Brain microvascular endothelial cell (primary cell): Measurements from ENCODE around the gene ASTE1.

Experiments used
- DNase-seq: peaks from one replicate; pipeline ENCODE4 v3.0.0-alpha.2; 2020
- H3K27ac ChIP-seq: fragments of 250-450 bp; sonication (Bioruptor Pico); 2 replicates; pipeline ENCODE4 v1.5.1; 2020; ENCODE audit warnings: mild to moderate bottlenecking, moderate library complexity
- H3K27me3 ChIP-seq: fragments of 250-450 bp; sonication (Bioruptor Pico); replicated peaks from 2 replicates; pipeline ENCODE4 v1.5.1; 2020; ENCODE audit warnings: mild to moderate bottlenecking
- H3K36me3 ChIP-seq: fragments of 250-450 bp; sonication (Bioruptor Pico); replicated peaks from 2 replicates; pipeline ENCODE4 v1.5.1; 2020; ENCODE audit warnings: mild to moderate bottlenecking
- H3K4me3 ChIP-seq: 2 replicates; pipeline ENCODE4 v1.5.1; 2011; ENCODE audit warnings: low read depth, mild to moderate bottlenecking, control low read depth, low read length, moderate library complexity
- in situ Hi-C: cut with HindIII; loops from 2 replicates; pipeline ENCODE4 v1.10.0; 2017; ENCODE audit warnings: low sequenced_read_pairs, low pct_ligation_motif_present
- TF ChIP-seq, protein P1 (sequence below): IDR thresholded peaks from 2 replicates; pipeline ENCODE4 v1.5.1; 2011; ENCODE audit warnings: low read depth, mild to moderate bottlenecking, moderate library complexity, low read length, control low read depth, inconsistent platforms; ENCODE audit errors: missing control alignments

Gene ASTE1

GRCh38 chr3:131036986-131037385 lies 10.4 kb upstream of the ASTE1 start:
- Histone ChIP-seq H3K4me3 (no peak overlapping the region), H3K27me3 (no peaks in the 10 kb centered on the region), H3K27ac (peak overlapping the region; percentile 2), H3K36me3 (no peaks in the 10 kb centered on the region)
- in situ Hi-C loops, result no loop called here
- TF ChIP-seq, protein P1, sequence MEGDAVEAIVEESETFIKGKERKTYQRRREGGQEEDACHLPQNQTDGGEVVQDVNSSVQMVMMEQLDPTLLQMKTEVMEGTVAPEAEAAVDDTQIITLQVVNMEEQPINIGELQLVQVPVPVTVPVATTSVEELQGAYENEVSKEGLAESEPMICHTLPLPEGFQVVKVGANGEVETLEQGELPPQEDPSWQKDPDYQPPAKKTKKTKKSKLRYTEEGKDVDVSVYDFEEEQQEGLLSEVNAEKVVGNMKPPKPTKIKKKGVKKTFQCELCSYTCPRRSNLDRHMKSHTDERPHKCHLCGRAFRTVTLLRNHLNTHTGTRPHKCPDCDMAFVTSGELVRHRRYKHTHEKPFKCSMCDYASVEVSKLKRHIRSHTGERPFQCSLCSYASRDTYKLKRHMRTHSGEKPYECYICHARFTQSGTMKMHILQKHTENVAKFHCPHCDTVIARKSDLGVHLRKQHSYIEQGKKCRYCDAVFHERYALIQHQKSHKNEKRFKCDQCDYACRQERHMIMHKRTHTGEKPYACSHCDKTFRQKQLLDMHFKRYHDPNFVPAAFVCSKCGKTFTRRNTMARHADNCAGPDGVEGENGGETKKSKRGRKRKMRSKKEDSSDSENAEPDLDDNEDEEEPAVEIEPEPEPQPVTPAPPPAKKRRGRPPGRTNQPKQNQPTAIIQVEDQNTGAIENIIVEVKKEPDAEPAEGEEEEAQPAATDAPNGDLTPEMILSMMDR, result no peak
- DNase-seq, result peak; percentile 38

GRCh38 chr3:131036200-131036816 lies 9.7 kb upstream of the ASTE1 start:
- peak overlapping the region; percentile 2 for H3K27ac ChIP-seq
- TF ChIP-seq, protein P1, result no peak
- no peak overlapping the region for H3K4me3 ChIP-seq
- in situ Hi-C loops, result no loop called here
- no peaks in the 10 kb centered on the region for H3K36me3 ChIP-seq
- DNase-seq, result peak; percentile 75
- no peaks in the 10 kb centered on the region for H3K27me3 ChIP-seq

DNA sequence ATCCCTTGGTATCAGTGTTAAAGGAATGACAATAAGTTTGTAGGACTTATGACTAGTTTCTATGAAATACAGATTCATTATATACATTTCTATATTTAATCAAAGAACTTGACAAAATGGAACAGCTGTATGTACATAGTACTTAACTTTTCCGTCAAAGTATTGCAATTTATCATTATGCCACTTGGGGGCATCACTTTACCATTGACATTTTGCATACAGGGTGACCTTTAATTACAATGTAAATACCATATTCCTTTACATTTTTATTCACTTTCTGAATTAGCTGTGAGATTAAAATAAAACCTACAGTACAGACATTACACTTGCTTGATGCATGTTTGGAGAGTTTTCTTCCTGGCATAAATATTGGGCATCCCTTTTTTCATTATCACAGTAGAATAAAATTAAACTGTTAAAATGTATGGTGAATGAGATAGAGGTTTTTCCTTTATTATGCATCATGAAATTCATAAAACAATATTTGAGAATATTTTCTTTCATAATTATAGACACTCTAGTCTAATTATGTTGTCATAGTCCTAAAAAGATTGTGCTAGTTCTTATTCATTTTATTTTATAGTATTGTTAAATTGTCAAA lies 7.0 kb upstream of the ASTE1 start:
- no peak overlapping the region for H3K4me3 ChIP-seq
- in situ Hi-C loops, result no loop called here
- H3K27ac ChIP-seq, result no peak overlapping the region
- peak; percentile 57 for DNase-seq
- H3K27me3 ChIP-seq, result no peaks in the 10 kb centered on the region
- no peaks in the 10 kb centered on the region for H3K36me3 ChIP-seq
- TF ChIP-seq, protein P1, result peak; percentile 31

- no peak overlapping the region for H3K4me3 ChIP-seq
- TF ChIP-seq, protein P1, result no peak
- H3K36me3 ChIP-seq, result no peaks in the 10 kb centered on the region
- DNase-seq, result no peak
- in situ Hi-C loops, result no loop called here
- no peak overlapping the region for H3K27ac ChIP-seq
- no peaks in the 10 kb centered on the region for H3K27me3 ChIP-seq
These were observed 5.0 kb upstream of the ASTE1 start for GRCh38 chr3:131031660-131032059.

DNA sequence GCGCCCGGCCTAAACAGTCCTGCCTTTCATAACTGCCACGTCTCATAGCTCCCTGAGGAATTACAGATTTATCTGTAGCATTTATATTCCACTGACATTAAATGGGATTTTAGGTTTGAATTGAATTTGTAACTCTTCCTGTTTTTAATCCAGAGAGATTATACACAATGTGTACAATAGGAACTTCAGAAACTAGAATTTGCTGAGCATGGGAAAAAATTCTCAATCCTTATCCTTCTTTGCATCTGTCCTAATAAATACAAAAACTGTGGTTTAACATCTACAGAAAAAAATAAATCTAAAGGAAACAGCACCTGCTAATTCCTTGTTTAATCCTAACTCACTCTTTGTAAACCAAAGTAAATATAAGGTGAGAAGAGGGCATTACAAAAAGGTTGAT lies 2.2 kb upstream of the ASTE1 start:
- in situ Hi-C loops, result no loop called here
- DNase-seq, result no peak
- Histone ChIP-seq H3K27me3 (no peaks in the 10 kb centered on the region), H3K36me3 (no peaks in the 10 kb centered on the region), H3K27ac (no peak overlapping the region), H3K4me3 (no peak overlapping the region)
- TF ChIP-seq, protein P1, result no peak

- H3K27ac ChIP-seq, result no peak overlapping the region
- TF ChIP-seq, protein P1, result no peak
- peak overlapping the region; percentile 97 for H3K4me3 ChIP-seq
- in situ Hi-C loops, result no loop called here
- no peak for DNase-seq
- H3K36me3 ChIP-seq, result no peaks in the 10 kb centered on the region
- no peaks in the 10 kb centered on the region for H3K27me3 ChIP-seq
These were observed 1.1 kb downstream of the ASTE1 start for GRCh38 chr3:131025539-131025938.
